ENCODE measurements around the gene PSMA2.

DNA sequence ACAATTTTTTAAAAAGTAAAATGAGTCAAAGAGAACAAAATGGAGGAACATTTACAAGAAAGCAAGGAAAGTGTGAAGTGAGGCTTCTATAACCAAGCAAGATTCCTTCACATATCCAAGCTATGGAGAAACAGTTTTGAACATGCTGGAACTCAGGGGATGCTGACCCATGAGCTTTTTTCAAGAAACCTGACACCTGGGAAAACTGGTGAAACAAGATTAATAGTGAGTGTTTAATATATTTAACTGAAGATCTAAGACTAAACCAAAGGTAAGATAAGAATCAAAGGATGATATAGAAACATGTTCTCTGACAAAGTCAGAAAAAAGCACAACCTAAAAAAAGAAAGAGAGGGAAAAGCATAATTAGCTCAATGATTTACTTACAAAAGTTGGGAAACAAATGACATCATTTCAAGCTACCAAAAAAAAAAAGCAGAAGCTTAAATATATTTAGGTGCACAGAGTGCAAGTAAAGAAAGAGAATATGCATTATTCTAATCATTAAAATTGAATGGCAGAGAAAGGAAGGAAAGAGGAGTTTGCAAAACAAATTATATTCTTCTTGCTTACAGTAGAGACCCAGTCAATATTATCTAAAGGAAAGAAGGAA, 45.0 kb downstream of the PSMA2 start:
- TF ChIP-seq, protein P1, sequence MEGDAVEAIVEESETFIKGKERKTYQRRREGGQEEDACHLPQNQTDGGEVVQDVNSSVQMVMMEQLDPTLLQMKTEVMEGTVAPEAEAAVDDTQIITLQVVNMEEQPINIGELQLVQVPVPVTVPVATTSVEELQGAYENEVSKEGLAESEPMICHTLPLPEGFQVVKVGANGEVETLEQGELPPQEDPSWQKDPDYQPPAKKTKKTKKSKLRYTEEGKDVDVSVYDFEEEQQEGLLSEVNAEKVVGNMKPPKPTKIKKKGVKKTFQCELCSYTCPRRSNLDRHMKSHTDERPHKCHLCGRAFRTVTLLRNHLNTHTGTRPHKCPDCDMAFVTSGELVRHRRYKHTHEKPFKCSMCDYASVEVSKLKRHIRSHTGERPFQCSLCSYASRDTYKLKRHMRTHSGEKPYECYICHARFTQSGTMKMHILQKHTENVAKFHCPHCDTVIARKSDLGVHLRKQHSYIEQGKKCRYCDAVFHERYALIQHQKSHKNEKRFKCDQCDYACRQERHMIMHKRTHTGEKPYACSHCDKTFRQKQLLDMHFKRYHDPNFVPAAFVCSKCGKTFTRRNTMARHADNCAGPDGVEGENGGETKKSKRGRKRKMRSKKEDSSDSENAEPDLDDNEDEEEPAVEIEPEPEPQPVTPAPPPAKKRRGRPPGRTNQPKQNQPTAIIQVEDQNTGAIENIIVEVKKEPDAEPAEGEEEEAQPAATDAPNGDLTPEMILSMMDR (IDR thresholded peaks at IDR 0.05): no peak
- TF ChIP-seq EZH2 (IDR thresholded peaks at IDR 0.05) (no peak), EZH2phosphoT487 (IDR thresholded peaks at IDR 0.05) (no peak)

All from neural progenitor cell (in vitro differentiated cells).